HUES64 (cell line): Measurements from ENCODE around the gene TRIM31.

Experiments used
- H3K27ac ChIP-seq: 2 replicates; pipeline ENCODE4 v1.7.0; 2013; ENCODE audit warnings: low read depth, low read length, inconsistent platforms
- H3K27me3 ChIP-seq: 2 replicates; pipeline ENCODE4 v1.6.1; 2013; ENCODE audit warnings: mild to moderate bottlenecking, low read length; ENCODE audit not compliant: insufficient read depth
- H3K36me3 ChIP-seq: 2 replicates; pipeline ENCODE4 v1.6.1; 2013; ENCODE audit warnings: mild to moderate bottlenecking, low read length; ENCODE audit not compliant: insufficient read depth
- H3K4me1 ChIP-seq: 2 replicates; pipeline ENCODE4 v1.6.1; 2013; ENCODE audit warnings: mild to moderate bottlenecking, low read length, moderate library complexity; ENCODE audit not compliant: insufficient read depth
- H3K4me3 ChIP-seq: 2 replicates; pipeline ENCODE4 v1.5.1; 2013; ENCODE audit warnings: mild to moderate bottlenecking, low read length, moderate library complexity
- H3K9ac ChIP-seq: 2 replicates; pipeline ENCODE4 v1.6.1; 2013; ENCODE audit warnings: mild to moderate bottlenecking, low read depth, low read length
- H3K9me3 ChIP-seq: 2 replicates; pipeline ENCODE4 v1.6.1; 2013; ENCODE audit warnings: low read depth, low read length; ENCODE audit not compliant: insufficient read depth
- WGBS: fragments of 150-250, 120-280 bp; methylation state at CpG from one replicate; pipeline ENCODE4 v1.1.7; 2013; ENCODE audit warnings: missing lambda C conversion rate; 5-methylcytosine and 5-hydroxymethylcytosine counted together

The TRIM31 gene

GRCh38 chr6:30155520-30156261 is 42.8 kb upstream of the TRIM31 start:
- peaks cover 18% of the 10 kb centered on the region for H3K27me3 ChIP-seq
- no peak overlapping the region for H3K9ac ChIP-seq
- 100% methylated on average over 2 of the region's 2 CpGs for WGBS
- no peak overlapping the region for H3K27ac ChIP-seq
- no peaks in the 10 kb centered on the region for H3K36me3 ChIP-seq
- H3K4me3 ChIP-seq, result no peak overlapping the region
- H3K9me3 ChIP-seq, result no peaks in the 10 kb centered on the region
- no peaks in the 10 kb centered on the region for H3K4me1 ChIP-seq

GRCh38 chr6:30154709-30155519 is 42.0 kb upstream of the TRIM31 start:
- Histone ChIP-seq H3K27ac (no peak overlapping the region), H3K27me3 (peaks cover 18% of the 10 kb centered on the region), H3K9ac (no peak overlapping the region), H3K36me3 (no peaks in the 10 kb centered on the region), H3K9me3 (no peaks in the 10 kb centered on the region), H3K4me1 (no peaks in the 10 kb centered on the region), H3K4me3 (no peak overlapping the region)
- 87% methylated on average over 10 of the region's 12 CpGs for WGBS

- no peak overlapping the region for H3K27ac ChIP-seq
- peaks cover 14% of the 10 kb centered on the region for H3K27me3 ChIP-seq
- H3K4me3 ChIP-seq, result no peak overlapping the region
- H3K9me3 ChIP-seq, result no peaks in the 10 kb centered on the region
- H3K36me3 ChIP-seq, result no peaks in the 10 kb centered on the region
- H3K4me1 ChIP-seq, result no peaks in the 10 kb centered on the region
- no peak overlapping the region for H3K9ac ChIP-seq
- 92% methylated on average over 17 of the region's 17 CpGs for WGBS
Observed at GRCh38 chr6:30154061-30154460, 41.2 kb upstream of the TRIM31 start.

- no peaks in the 10 kb centered on the region for H3K4me1 ChIP-seq
- H3K27ac ChIP-seq, result no peak overlapping the region
- WGBS, result 94% methylated on average over 3 of the region's 3 CpGs
- peaks cover 8% of the 10 kb centered on the region; the same call in 1 of the 2 replicates for H3K27me3 ChIP-seq
- no peak overlapping the region for H3K9ac ChIP-seq
- no peaks in the 10 kb centered on the region for H3K36me3 ChIP-seq
- no peak overlapping the region for H3K4me3 ChIP-seq
- no peaks in the 10 kb centered on the region for H3K9me3 ChIP-seq
Observed at GRCh38 chr6:30152910-30153610, 40.2 kb upstream of the TRIM31 start.

GRCh38 chr6:30152016-30152673 is 39.3 kb upstream of the TRIM31 start:
- no peaks in the 10 kb centered on the region for H3K9me3 ChIP-seq
- H3K36me3 ChIP-seq, result no peaks in the 10 kb centered on the region
- no peak overlapping the region for H3K9ac ChIP-seq
- H3K4me1 ChIP-seq, result no peaks in the 10 kb centered on the region
- WGBS, result 80% methylated on average over 4 of the region's 4 CpGs
- peaks cover 5% of the 10 kb centered on the region; the same call in 1 of the 2 replicates for H3K27me3 ChIP-seq
- no peak overlapping the region for H3K4me3 ChIP-seq
- H3K27ac ChIP-seq, result no peak overlapping the region

- no peak overlapping the region for H3K27ac ChIP-seq
- no peaks in the 10 kb centered on the region for H3K36me3 ChIP-seq
- no peaks in the 10 kb centered on the region for H3K4me1 ChIP-seq
- peaks cover 5% of the 10 kb centered on the region; the same call in 1 of the 2 replicates for H3K27me3 ChIP-seq
- H3K9ac ChIP-seq, result no peak overlapping the region
- 92% methylated on average over 3 of the region's 3 CpGs for WGBS
- no peaks in the 10 kb centered on the region for H3K9me3 ChIP-seq
- no peak overlapping the region for H3K4me3 ChIP-seq
Observed at GRCh38 chr6:30151580-30151979, 38.7 kb upstream of the TRIM31 start.

- 91% methylated on average over 10 of the region's 10 CpGs for WGBS
- no peak overlapping the region for H3K4me3 ChIP-seq
- no peaks in the 10 kb centered on the region for H3K9me3 ChIP-seq
- H3K36me3 ChIP-seq, result no peaks in the 10 kb centered on the region
- peaks cover 5% of the 10 kb centered on the region; the same call in 1 of the 2 replicates for H3K27me3 ChIP-seq
- H3K9ac ChIP-seq, result no peak overlapping the region
- peaks cover 3% of the 10 kb centered on the region; the same call in 1 of the 2 replicates for H3K4me1 ChIP-seq
- no peak overlapping the region for H3K27ac ChIP-seq
Observed at GRCh38 chr6:30150671-30151395, 37.9 kb upstream of the TRIM31 start.

GRCh38 chr6:30149858-30150550 is 37.1 kb upstream of the TRIM31 start:
- H3K27ac ChIP-seq, result no peak overlapping the region
- WGBS, result 88% methylated on average over 7 of the region's 7 CpGs
- no peak overlapping the region for H3K4me3 ChIP-seq
- no peaks in the 10 kb centered on the region for H3K36me3 ChIP-seq
- H3K9me3 ChIP-seq, result no peaks in the 10 kb centered on the region
- peaks cover 6% of the 10 kb centered on the region; the same call in 1 of the 2 replicates for H3K4me1 ChIP-seq
- H3K27me3 ChIP-seq, result peaks cover 5% of the 10 kb centered on the region; the same call in 1 of the 2 replicates
- no peak overlapping the region for H3K9ac ChIP-seq

- H3K27ac ChIP-seq, result no peak overlapping the region
- no peaks in the 10 kb centered on the region for H3K36me3 ChIP-seq
- H3K27me3 ChIP-seq, result peaks cover 5% of the 10 kb centered on the region; the same call in 1 of the 2 replicates
- 66% methylated on average over 2 of the region's 3 CpGs for WGBS
- H3K4me1 ChIP-seq, result peaks cover 6% of the 10 kb centered on the region; the same call in 1 of the 2 replicates
- H3K9ac ChIP-seq, result no peak overlapping the region
- no peak overlapping the region for H3K4me3 ChIP-seq
- H3K9me3 ChIP-seq, result no peaks in the 10 kb centered on the region
Observed at GRCh38 chr6:30149234-30149633, 36.3 kb upstream of the TRIM31 start.

GRCh38 chr6:30147096-30147495 is 34.2 kb upstream of the TRIM31 start:
- Histone ChIP-seq H3K4me3 (no peak overlapping the region), H3K27me3 (peaks cover 5% of the 10 kb centered on the region; the same call in 1 of the 2 replicates), H3K9me3 (no peaks in the 10 kb centered on the region), H3K27ac (no peak overlapping the region), H3K4me1 (peaks cover 6% of the 10 kb centered on the region; the same call in 1 of the 2 replicates), H3K9ac (no peak overlapping the region), H3K36me3 (no peaks in the 10 kb centered on the region)
- WGBS, result 90% methylated on average over 3 of the region's 3 CpGs
